ENCODE measurements around the gene ADAMTS16.

ADAMTS16 gene

GRCh38 chr5:5369051-5369605 is 229.0 kb downstream of the ADAMTS16 start:
- in situ Hi-C loops (cut with MboI; ENCODE audit: low sequenced_read_pairs) = no loop called here
